Gastrocnemius medialis (tissue), 4 donors: ENCODE results near the gene MORN5. TPM values are rescaled to one million over a fixed set of nuclear protein-coding genes. Genes with fewer than 3 reads are reported as not detected.

Experiments used
- ATAC-seq, 2 donors: fragments of 150-250 bp; one replicate each; pipeline ENCODE4 v1.9.1; 2016
- DNase-seq, 2 donors: peaks; one replicate each; pipeline ENCODE4 v3.0.0-alpha.2; 2019
- H3K27ac ChIP-seq, 4 donors: fragments of 200-600 bp; sonication (generic); 1 replicate in 1 of 4; 2 replicates in 3 of 4; pipeline ENCODE4 v1.5.1; 2016 to 2018; ENCODE audit warnings: mild to moderate bottlenecking in 2 of 4, moderate library complexity in 1 of 4
- H3K27me3 ChIP-seq, 3 donors: fragments of 200-600 bp; sonication (generic) in 2 of 3; 1 replicate in 1 of 3; 2 replicates in 2 of 3; pipeline versions ENCODE4 v1.5.1 to v1.6.0; 2016 to 2019; ENCODE audit warnings: mild to moderate bottlenecking in 1 of 3, moderate library complexity in 1 of 3
- H3K36me3 ChIP-seq, 2 donors: fragments of 200-600 bp; sonication (generic) in 1 of 2; one replicate each; pipeline ENCODE4 v1.5.1; 2017 to 2018
- H3K4me1 ChIP-seq, 2 donors: fragments of 200-600 bp; sonication (generic) in 1 of 2; one replicate each; pipeline ENCODE4 v1.5.1; 2016 to 2017; ENCODE audit warnings: mild to moderate bottlenecking in 2 of 2
- H3K4me3 ChIP-seq, 4 donors: fragments of 200-600 bp; sonication (generic) in 3 of 4; 1 replicate in 1 of 4; 2 replicates in 3 of 4; pipeline ENCODE4 v1.5.1; 2016 to 2019; ENCODE audit warnings: mild to moderate bottlenecking in 2 of 4
- H3K9me3 ChIP-seq, 3 donors: fragments of 200-600 bp; sonication (generic) in 2 of 3; 1 replicate in 1 of 3; 2 replicates in 2 of 3; pipeline ENCODE4 v1.5.1; 2016 to 2019
- CTCF ChIP-seq, 5 experiments: fragments of 450-650 bp in 3 of 5; fragments of 200-600 bp in 2 of 5; sonication (generic) in 2 of 5; IDR thresholded peaks in 4 of 5; conservative IDR thresholded peaks in 1 of 5; 1 replicate in 4 of 5; 2 replicates in 1 of 5; pipeline ENCODE4 v1.5.1; 2016 to 2019; ENCODE audit warnings: antibody characterized with exemption in 5 of 5, mild to moderate bottlenecking in 3 of 5, moderate library complexity in 3 of 5
- POLR2A ChIP-seq, 2 donors: fragments of 450-650 bp; IDR thresholded peaks; one replicate each; pipeline ENCODE4 v1.6.1; 2017; ENCODE audit warnings: antibody characterized with exemption in 2 of 2, mild to moderate bottlenecking in 2 of 2, moderate library complexity in 2 of 2
- in situ Hi-C, 4 donors: fragments of 200-750 bp; cut with MboI; loops; one replicate each; pipeline versions ENCODE4 v1.15.0 to v1.8.0; 2017; ENCODE audit warnings: low sequenced_read_pairs in 4 of 4
- intact Hi-C: fragments of 100-400 bp; cut with DNase I; formaldehyde crosslinking; loops from one replicate; pipeline ENCODE4 v1.15.1; 2023; ENCODE audit warnings: low total_unique reads
- total RNA-seq, 4 donors: library from RNA; depleted of rRNA; stranded (reverse); fragments of >200 nt; gene quantifications; one replicate each; pipeline versions ENCODE4 v1.1.0 to v1.2.3, GENCODE V29; 2016

The MORN5 gene
- total RNA-seq, 4 donors from 2014 or later = not detected

- Histone ChIP-seq H3K4me1 (peaks cover 5 to 10% of the 10 kb centered on the region in 2 donors), H3K27ac (peak overlapping the region in 3 of 4 donors; percentile 43 to 57 (median 51)), H3K27me3 (no peaks in the 10 kb centered on the region), H3K36me3 (no peaks in the 10 kb centered on the region), H3K9me3 (no peaks in the 10 kb centered on the region), H3K4me3 (no peak overlapping the region)
- TF ChIP-seq POLR2A (IDR thresholded peaks at IDR 0.05) = no peak
- no peak for TF ChIP-seq CTCF (IDR thresholded peaks at IDR 0.05 in 4 of 5, conservative IDR thresholded peaks at IDR 0.05 in 1 of 5)
- peak; percentile 40 to 51 for ATAC-seq
- in situ Hi-C loops (loop anchor here in 1 of 4 donors (25.0 kb wide), 1 partner anchor 679 kb away; the partner anchor contains the start of gene OR1K1), intact Hi-C loops (no loop called here)
- DNase-seq = no peak
Observed at GRCh38 chr9:122133263-122133983, 26.3 kb upstream of the MORN5 start.

GRCh38 chr9:122133984-122134535 lies 25.6 kb upstream of the MORN5 start:
- Histone ChIP-seq H3K27ac (peak overlapping the region in 3 of 4 donors; percentile 43 to 57 (median 51)), H3K36me3 (no peaks in the 10 kb centered on the region), H3K27me3 (no peaks in the 10 kb centered on the region), H3K4me3 (no peak overlapping the region), H3K4me1 (peaks cover 5 to 10% of the 10 kb centered on the region in 2 donors), H3K9me3 (no peaks in the 10 kb centered on the region)
- ATAC-seq (no peak), DNase-seq (no peak)
- intact Hi-C loops = no loop called here
- no peak for TF ChIP-seq POLR2A (IDR thresholded peaks at IDR 0.05)
- no peak for TF ChIP-seq CTCF (IDR thresholded peaks at IDR 0.05 in 4 of 5, conservative IDR thresholded peaks at IDR 0.05 in 1 of 5)
- in situ Hi-C loops = loop anchor here in 1 of 4 donors (25.0 kb wide), 1 partner anchor 678 kb away; the partner anchor contains the start of gene OR1K1

- Histone ChIP-seq H3K9me3 (no peaks in the 10 kb centered on the region), H3K4me1 (peaks cover 5 to 10% of the 10 kb centered on the region in 2 donors), H3K36me3 (no peaks in the 10 kb centered on the region), H3K27ac (no peak overlapping the region), H3K27me3 (no peaks in the 10 kb centered on the region), H3K4me3 (no peak overlapping the region)
- in situ Hi-C loops (loop anchor here in 1 of 4 donors (25.0 kb wide), 1 partner anchor 677 kb away; the partner anchor contains the start of gene OR1K1), intact Hi-C loops (no loop called here)
- ATAC-seq (no peak), DNase-seq (no peak)
- TF ChIP-seq CTCF (IDR thresholded peaks at IDR 0.05 in 4 of 5, conservative IDR thresholded peaks at IDR 0.05 in 1 of 5) (no peak), POLR2A (IDR thresholded peaks at IDR 0.05) (no peak)
Observed at GRCh38 chr9:122134822-122135528, 24.7 kb upstream of the MORN5 start.

GRCh38 chr9:122135529-122135859 lies 24.2 kb upstream of the MORN5 start:
- in situ Hi-C loops (loop anchor here in 1 of 4 donors (25.0 kb wide), 1 partner anchor 677 kb away; the partner anchor contains the start of gene OR1K1), intact Hi-C loops (no loop called here)
- Histone ChIP-seq H3K27me3 (no peaks in the 10 kb centered on the region), H3K27ac (no peak overlapping the region), H3K36me3 (no peaks in the 10 kb centered on the region), H3K4me3 (no peak overlapping the region), H3K9me3 (no peaks in the 10 kb centered on the region), H3K4me1 (peaks cover 5 to 14% of the 10 kb centered on the region in 2 donors)
- no peak for ATAC-seq
- no peak for DNase-seq
- TF ChIP-seq POLR2A (IDR thresholded peaks at IDR 0.05) = no peak
- TF ChIP-seq CTCF (IDR thresholded peaks at IDR 0.05 in 4 of 5, conservative IDR thresholded peaks at IDR 0.05 in 1 of 5) = no peak
